Body of pancreas (tissue), 4 donors: ENCODE measurements around the gene AKAP1.

Source experiments
- CTCF ChIP-seq, 7 experiments: fragments of 450-650 bp in 4 of 7; fragments of 200-600 bp in 3 of 7; sonication (generic) in 3 of 7; IDR thresholded peaks; one replicate each; pipeline ENCODE4 v1.5.1; 2016 to 2019; ENCODE audit warnings: antibody characterized with exemption in 7 of 7
- POLR2A ChIP-seq, 3 donors: fragments of 450-650 bp; IDR thresholded peaks; one replicate each; pipeline ENCODE4 v1.6.1; 2016; ENCODE audit warnings: antibody characterized with exemption in 3 of 3, mild to moderate bottlenecking in 2 of 3

- TF ChIP-seq CTCF (IDR thresholded peaks at IDR 0.05) (no peak), POLR2A (IDR thresholded peaks at IDR 0.05) (no peak)
Observed at GRCh38 chr17:57046749-57047148, 38.3 kb upstream of the AKAP1 start.
